ENCODE results near the gene PRH2.

- TF ChIP-seq CTCF (conservative IDR thresholded peaks at IDR 0.05; ENCODE audit: low read depth, low read length) (no peak), POLR2A (IDR thresholded peaks at IDR 0.05; ENCODE audit: low read depth, low read length) (no peak), RAD21 (IDR thresholded peaks at IDR 0.05; ENCODE audit: low read length) (no peak), ELK1 (IDR thresholded peaks at IDR 0.05; ENCODE audit: borderline replicate concordance, low read depth, low read length) (no peak), FOS (IDR thresholded peaks at IDR 0.05; ENCODE audit: low read depth, low read length) (no peak), USF2 (IDR thresholded peaks at IDR 0.05; ENCODE audit: low read depth, low read length) (no peak), CEBPB (IDR thresholded peaks at IDR 0.05; ENCODE audit: low read depth, low read length) (no peak), SMC3 (IDR thresholded peaks at IDR 0.05; ENCODE audit: low read depth, low read length) (no peak), RCOR1 (IDR thresholded peaks at IDR 0.05; ENCODE audit: insufficient replicate concordance, low read length) (no peak), CHD1 (IDR thresholded peaks at IDR 0.05; ENCODE audit: low read depth, low read length) (no peak)
These were observed 53.2 kb downstream of the PRH2 start for GRCh38 chr12:10982244-10982643.
